IMR-90 (cell line): ENCODE results near the gene ACE. TPM values are rescaled to one million over a fixed set of nuclear protein-coding genes. Genes with fewer than 3 reads are reported as not detected.

Experiments used
- ATAC-seq: fragments of 200-7000 bp; cut with Tn5 transposase; 2 replicates; pipeline ENCODE4 v1.9.1; 2020; ENCODE audit warnings: low read depth, mild to moderate bottlenecking, moderate library complexity
- BruUV-seq: library from RNA; stranded (reverse); fragments of 400-500 nt; replicated peaks from 2 replicates; lab custom pipeline; 2021; lab: Mats Ljungman, UMichigan
- CTCF ChIA-PET: fragments of 300-600 bp; formaldehyde crosslinking; extraction: SDS; loops from one replicate; lab custom pipeline; 2021; ENCODE audit warnings: antibody characterized with exemption; lab: Yijun Ruan, JAX
- POLR2A ChIA-PET: fragments of 300-600 bp; sonication (Branson Sonifier 250); formaldehyde crosslinking; loops from one replicate; lab custom pipeline; 2022; ENCODE audit warnings: antibody characterized with exemption; ENCODE audit not compliant: unreplicated experiment; lab: Charles Lee
- DNase-seq: peaks from one replicate; pipeline ENCODE4 v3.0.0; 2013
- H2AFZ ChIP-seq: replicated peaks from 2 replicates; pipeline ENCODE3; 2013; ENCODE audit warnings: low read length, mild to moderate bottlenecking; ENCODE audit not compliant: poor library complexity
- H2AK5ac ChIP-seq: 2 replicates; pipeline ENCODE4 v1.6.1; 2013; ENCODE audit warnings: low read depth, low read length, inconsistent platforms
- H2AK9ac ChIP-seq: replicated peaks from 2 replicates; pipeline ENCODE3; 2013; ENCODE audit warnings: mild to moderate bottlenecking, low read depth, low read length, moderate library complexity; ENCODE audit not compliant: poor library complexity
- H2BK120ac ChIP-seq: 2 replicates; pipeline ENCODE4 v1.6.1; 2013; ENCODE audit warnings: low read depth, low read length, inconsistent platforms
- H2BK15ac ChIP-seq: 3 replicates; pipeline ENCODE4 v1.6.1; 2013; ENCODE audit warnings: low read depth, low read length, inconsistent platforms
- H2BK20ac ChIP-seq: 2 replicates; pipeline ENCODE4 v1.6.1; 2013; ENCODE audit warnings: low read depth, mild to moderate bottlenecking, inconsistent platforms, low read length, moderate library complexity
- H2BK5ac ChIP-seq: 2 replicates; pipeline ENCODE4 v1.6.1; 2013; ENCODE audit warnings: mild to moderate bottlenecking, low read depth, low read length, inconsistent platforms; ENCODE audit not compliant: poor library complexity, severe bottlenecking
- H3K14ac ChIP-seq: replicated peaks from 2 replicates; pipeline ENCODE4 v1.6.1; 2013; ENCODE audit warnings: low read depth, low read length, inconsistent platforms
- H3K18ac ChIP-seq: 2 replicates; pipeline ENCODE4 v1.6.1; 2013; ENCODE audit warnings: low read depth, low read length, control low read depth
- H3K23ac ChIP-seq: 2 replicates; pipeline ENCODE4 v1.6.1; 2013; ENCODE audit warnings: low read depth, low read length, inconsistent platforms
- H3K27ac ChIP-seq: 2 replicates; pipeline ENCODE4 v1.5.1; 2013; ENCODE audit warnings: mild to moderate bottlenecking, control low read depth, low read length; ENCODE audit not compliant: insufficient read depth
- H3K27me3 ChIP-seq: 2 replicates; pipeline ENCODE4 v1.6.1; 2013; ENCODE audit warnings: low read length; ENCODE audit not compliant: control insufficient read depth, insufficient read depth
- H3K36me3 ChIP-seq: 2 replicates; pipeline ENCODE4 v1.6.1; 2013; ENCODE audit warnings: low read length, mixed read lengths; ENCODE audit not compliant: control insufficient read depth, insufficient read depth
- H3K4ac ChIP-seq: 2 replicates; pipeline ENCODE4 v1.6.1; 2013; ENCODE audit warnings: low read depth, low read length, inconsistent platforms
- H3K4me1 ChIP-seq: 2 replicates; pipeline ENCODE4 v1.6.1; 2013; ENCODE audit warnings: low read length, mixed read lengths; ENCODE audit not compliant: control insufficient read depth, insufficient read depth
- H3K4me2 ChIP-seq: 2 replicates; pipeline ENCODE4 v1.6.1; 2013; ENCODE audit warnings: low read depth, mild to moderate bottlenecking, control low read depth, low read length, moderate library complexity
- H3K4me3 ChIP-seq: 2 replicates; pipeline ENCODE4 v1.5.1; 2013; ENCODE audit warnings: low read depth, mild to moderate bottlenecking, control low read depth, low read length, moderate library complexity; ENCODE audit not compliant: insufficient read depth
- H3K56ac ChIP-seq: 2 replicates; pipeline ENCODE4 v1.6.1; 2013; ENCODE audit warnings: low read length, inconsistent platforms; ENCODE audit not compliant: insufficient read depth; ENCODE audit errors: extremely low read depth
- H3K79me1 ChIP-seq, 2 experiments: 2 replicates each; pipeline ENCODE4 v1.6.1; 2013; ENCODE audit warnings: low read length in 2 of 2, inconsistent platforms in 1 of 2, low read depth in 1 of 2
- H3K9ac ChIP-seq: 2 replicates; pipeline ENCODE4 v1.6.1; 2013; ENCODE audit warnings: low read depth, low read length, control low read depth
- H3K9me1 ChIP-seq: 2 replicates; pipeline ENCODE4 v1.6.1; 2013; ENCODE audit warnings: low read length, inconsistent platforms; ENCODE audit not compliant: insufficient read depth
- H3K9me3 ChIP-seq: 2 replicates; pipeline ENCODE4 v1.6.1; 2013; ENCODE audit warnings: low read length; ENCODE audit not compliant: control insufficient read depth, insufficient read depth
- H4K20me1 ChIP-seq: 2 replicates; pipeline ENCODE4 v1.6.1; 2013; ENCODE audit warnings: low read length, inconsistent platforms; ENCODE audit not compliant: insufficient read depth
- H4K5ac ChIP-seq: 2 replicates; pipeline ENCODE4 v1.6.1; 2013; ENCODE audit warnings: mild to moderate bottlenecking, low read depth, low read length, control low read depth
- H4K8ac ChIP-seq, 2 experiments: 2 replicates each; pipeline ENCODE4 v1.6.1; 2013; ENCODE audit warnings: low read depth in 2 of 2, low read length in 2 of 2, control low read depth in 1 of 2, inconsistent platforms in 1 of 2
- H4K91ac ChIP-seq: 2 replicates; pipeline ENCODE4 v1.6.1; 2013; ENCODE audit warnings: low read depth, low read length, inconsistent platforms; ENCODE audit not compliant: insufficient read depth
- BHLHE40 ChIP-seq: fragments of 150-350 bp; IDR thresholded peaks from 2 replicates; pipeline ENCODE4 v1.6.1; 2016; ENCODE audit warnings: mild to moderate bottlenecking, low read depth, low read length
- CEBPB ChIP-seq: IDR thresholded peaks from 2 replicates; pipeline ENCODE4 v1.6.1; 2012; ENCODE audit warnings: low read depth, low read length, improper control_type of control experiment
- CHD1 ChIP-seq: IDR thresholded peaks from 2 replicates; pipeline ENCODE4 v1.6.1; 2012; ENCODE audit warnings: low read depth, low read length, improper control_type of control experiment
- CTCF ChIP-seq: conservative IDR thresholded peaks from 2 replicates; pipeline ENCODE4 v1.5.1; 2012; ENCODE audit warnings: mild to moderate bottlenecking, low read depth, low read length, improper control_type of control experiment
- ELK1 ChIP-seq: fragments of 150-350 bp; IDR thresholded peaks from 2 replicates; pipeline ENCODE4 v1.6.1; 2016; ENCODE audit warnings: low read depth, mild to moderate bottlenecking, low read length, moderate library complexity, borderline replicate concordance
- FOS ChIP-seq: fragments of 150-350 bp; IDR thresholded peaks from 2 replicates; pipeline ENCODE4 v1.6.1; 2016; ENCODE audit warnings: low read depth, low read length
- MAFK ChIP-seq: IDR thresholded peaks from 2 replicates; pipeline ENCODE4 v1.6.1; 2012; ENCODE audit warnings: low read depth, low read length, improper control_type of control experiment
- MAZ ChIP-seq: IDR thresholded peaks from 2 replicates; pipeline ENCODE4 v1.6.1; 2012; ENCODE audit warnings: low read depth, mild to moderate bottlenecking, low read length, improper control_type of control experiment, moderate library complexity, borderline replicate concordance
- MXI1 ChIP-seq: IDR thresholded peaks from 2 replicates; pipeline ENCODE4 v1.6.1; 2012; ENCODE audit warnings: low read depth, mild to moderate bottlenecking, low read length, moderate library complexity, borderline replicate concordance
- NFE2L2 ChIP-seq: fragments of 150-350 bp; IDR thresholded peaks from 2 replicates; pipeline ENCODE4 v1.6.1; 2016; ENCODE audit warnings: low read depth, mild to moderate bottlenecking, low read length
- POLR2A ChIP-seq: IDR thresholded peaks from 2 replicates; pipeline ENCODE4 v1.6.1; 2012; ENCODE audit warnings: mild to moderate bottlenecking, low read depth, low read length
- RAD21 ChIP-seq: IDR thresholded peaks from 2 replicates; pipeline ENCODE4 v1.6.1; 2012; ENCODE audit warnings: low read length, improper control_type of control experiment
- RCOR1 ChIP-seq: IDR thresholded peaks from 2 replicates; pipeline ENCODE4 v1.6.1; 2012; ENCODE audit warnings: mild to moderate bottlenecking, low read length, improper control_type of control experiment; ENCODE audit not compliant: insufficient replicate concordance
- RFX5 ChIP-seq: IDR thresholded peaks from 2 replicates; pipeline ENCODE4 v1.8.0; 2012; ENCODE audit warnings: low read depth, mild to moderate bottlenecking, low read length, moderate library complexity
- SMC3 ChIP-seq: fragments of 150-350 bp; IDR thresholded peaks from 2 replicates; pipeline ENCODE4 v1.6.1; 2016; ENCODE audit warnings: low read depth, mild to moderate bottlenecking, antibody characterized with exemption, low read length, moderate library complexity
- USF2 ChIP-seq: fragments of 150-350 bp; IDR thresholded peaks from 2 replicates; pipeline ENCODE4 v1.6.1; 2017; ENCODE audit warnings: mild to moderate bottlenecking, antibody characterized with exemption, low read length, low read depth
- WGBS, 2 experiments: methylation state at CpG; one replicate each; pipeline versions ENCODE4 v1.1.5 to v1.1.7; 2013; ENCODE audit warnings: missing lambda C conversion rate in 2 of 2; ENCODE audit not compliant: insufficient read length in 1 of 2; ENCODE audit errors: extremely low coverage in 2 of 2; 5-methylcytosine and 5-hydroxymethylcytosine counted together
- dilution Hi-C: fragments of 300-500 bp; cut with HindIII; formaldehyde crosslinking; loops from one replicate; pipeline ENCODE4 v1.14.3; 2018; ENCODE audit warnings: low sequenced_read_pairs; ENCODE audit not compliant: unreplicated experiment
- in situ Hi-C: fragments of 300-500 bp; cut with MboI; formaldehyde crosslinking; loops from 3 replicates; pipeline ENCODE4 v1.14.3; 2019; ENCODE audit warnings: low sequenced_read_pairs, inconsistent platforms, mixed read lengths
- intact Hi-C: fragments of 100-400 bp; cut with micrococcal nuclease; formaldehyde crosslinking; loops from 2 replicates; pipeline ENCODE4 v1.10.0; 2022
- polyA plus RNA-seq, 3 experiments: library from polyadenylated mRNA; depleted of rRNA; stranded (reverse); fragments of >200 nt; gene quantifications; 2 replicates each; pipeline ENCODE4 v1.2.3, GENCODE V29; 2012; ENCODE audit warnings: low replicate concordance in 1 of 3
- total RNA-seq: library from RNA; depleted of rRNA; stranded (reverse); fragments of >200 nt; gene quantifications from 2 replicates; pipeline ENCODE4 v1.2.3, GENCODE V29; 2012

ACE gene
- total and polyA plus RNA-seq, 2 of the 4 experiments (the other 2 are of a cell fraction) = 1.4 to 5.8 TPM

- no CpG with 5 or more reads among the region's 4 CpGs for WGBS, 2 experiments
- no TSS peak for BruUV-seq
- Histone ChIP-seq H3K23ac (no peak overlapping the region), H3K27me3 (no peaks in the 10 kb centered on the region), H3K56ac (no peak overlapping the region), H4K5ac (no peak overlapping the region), H4K8ac (no peak overlapping the region), H4K20me1 (no peaks in the 10 kb centered on the region), H2BK120ac (no peak overlapping the region), H3K4me1 (peaks cover 6% of the 10 kb centered on the region), H2AFZ (no peak overlapping the region), H3K14ac (no peak overlapping the region), H2AK5ac (peak overlapping the region; percentile 70), H3K4me2 (no peak overlapping the region), H2BK15ac (peak overlapping the region; percentile 38; the same call in 1 of the 3 replicates), H3K27ac (no peak overlapping the region), H3K18ac (no peak overlapping the region), H3K36me3 (no peaks in the 10 kb centered on the region), H4K91ac (peak overlapping the region; percentile 3; the same call in 1 of the 2 replicates), H3K79me1 (no peaks in the 10 kb centered on the region), H3K4me3 (no peak overlapping the region), H2BK5ac (no peak overlapping the region), H3K9ac (no peak overlapping the region), H2BK20ac (peak overlapping the region; percentile 44; the same call in 1 of the 2 replicates), H3K9me3 (no peaks in the 10 kb centered on the region), H3K9me1 (peaks cover 16% of the 10 kb centered on the region), H3K4ac (peak overlapping the region; percentile 56; the same call in 1 of the 2 replicates), H2AK9ac (no peak overlapping the region)
- intact Hi-C loops (no loop called here), dilution Hi-C loops (no loop called here), in situ Hi-C loops (no loop called here)
- DNase-seq (no peak), ATAC-seq (no peak)
- no peak for TF ChIP-seq RCOR1
- no peak for TF ChIP-seq SMC3
- TF ChIP-seq RFX5 = no peak
- TF ChIP-seq MAZ = no peak
- no peak for TF ChIP-seq BHLHE40
- no peak for TF ChIP-seq POLR2A
- no peak for TF ChIP-seq MXI1
- TF ChIP-seq CEBPB = no peak
- no peak for TF ChIP-seq FOS
- no peak for TF ChIP-seq USF2
- TF ChIP-seq CHD1 = no peak
- no peak for TF ChIP-seq MAFK
- no peak for TF ChIP-seq ELK1
- no peak for TF ChIP-seq RAD21
- no peak for TF ChIP-seq NFE2L2
- TF ChIP-seq CTCF = no peak
- POLR2A ChIA-PET = no interaction called here
- CTCF ChIA-PET = no interaction called here
Measured at GRCh38 chr17:63458478-63458877, 18.4 kb upstream of the ACE start.
